IPS-15b (cell line): ENCODE data around the gene MYMK.

Experiments
- H3K27me3 ChIP-seq: one replicate; pipeline ENCODE4 v1.6.1; 2013; ENCODE audit warnings: low read length; ENCODE audit not compliant: control insufficient read depth, insufficient read depth
- H3K36me3 ChIP-seq: one replicate; pipeline ENCODE4 v1.6.1; 2013; ENCODE audit warnings: low read length; ENCODE audit not compliant: control insufficient read depth, insufficient read depth
- H3K4me1 ChIP-seq: one replicate; pipeline ENCODE4 v1.6.1; 2013; ENCODE audit warnings: mild to moderate bottlenecking, low read length; ENCODE audit not compliant: control insufficient read depth, insufficient read depth
- H3K4me3 ChIP-seq: one replicate; pipeline ENCODE4 v1.5.1; 2013; ENCODE audit warnings: low read depth, low read length
- H3K9ac ChIP-seq: one replicate; pipeline ENCODE4 v1.6.1; 2013; ENCODE audit warnings: low read depth, mild to moderate bottlenecking, low read length
- H3K9me3 ChIP-seq: one replicate; pipeline ENCODE4 v1.6.1; 2013; ENCODE audit warnings: mild to moderate bottlenecking, low read length; ENCODE audit not compliant: control insufficient read depth, insufficient read depth

MYMK gene

GRCh38 chr9:133514460-133515239 is 10.1 kb downstream of the MYMK start:
- no peaks in the 10 kb centered on the region for H3K27me3 ChIP-seq
- H3K4me3 ChIP-seq = no peak overlapping the region
- no peak overlapping the region for H3K9ac ChIP-seq
- no peaks in the 10 kb centered on the region for H3K36me3 ChIP-seq
- H3K4me1 ChIP-seq = no peaks in the 10 kb centered on the region
- no peaks in the 10 kb centered on the region for H3K9me3 ChIP-seq

- peaks cover 2% of the 10 kb centered on the region for H3K4me1 ChIP-seq
- no peak overlapping the region for H3K4me3 ChIP-seq
- no peaks in the 10 kb centered on the region for H3K27me3 ChIP-seq
- no peak overlapping the region for H3K9ac ChIP-seq
- H3K36me3 ChIP-seq = no peaks in the 10 kb centered on the region
- H3K9me3 ChIP-seq = no peaks in the 10 kb centered on the region
These were observed 11.3 kb downstream of the MYMK start for GRCh38 chr9:133513214-133514100.

GRCh38 chr9:133512253-133513213 is 12.2 kb downstream of the MYMK start:
- Histone ChIP-seq H3K4me1 (peaks cover 2% of the 10 kb centered on the region), H3K27me3 (no peaks in the 10 kb centered on the region), H3K9ac (no peak overlapping the region), H3K36me3 (no peaks in the 10 kb centered on the region), H3K9me3 (no peaks in the 10 kb centered on the region), H3K4me3 (no peak overlapping the region)

- no peak overlapping the region for H3K4me3 ChIP-seq
These were observed 13.2 kb downstream of the MYMK start for GRCh38 chr9:133511607-133512006.

GRCh38 chr9:133510926-133511505 is 13.7 kb downstream of the MYMK start:
- H3K9me3 ChIP-seq = no peaks in the 10 kb centered on the region
- H3K4me1 ChIP-seq = peaks cover 2% of the 10 kb centered on the region
- H3K27me3 ChIP-seq = no peaks in the 10 kb centered on the region
- no peak overlapping the region for H3K9ac ChIP-seq
- no peak overlapping the region for H3K4me3 ChIP-seq
- H3K36me3 ChIP-seq = no peaks in the 10 kb centered on the region

More at GRCh38 chr9:133511607-133512006, 13.2 kb downstream of the MYMK start:
- Histone ChIP-seq H3K36me3 (no peaks in the 10 kb centered on the region), H3K27me3 (no peaks in the 10 kb centered on the region), H3K9me3 (no peaks in the 10 kb centered on the region), H3K9ac (no peak overlapping the region), H3K4me1 (peaks cover 2% of the 10 kb centered on the region)

- no peaks in the 10 kb centered on the region for H3K27me3 ChIP-seq
- H3K9ac ChIP-seq = no peak overlapping the region
- H3K4me1 ChIP-seq = peaks cover 2% of the 10 kb centered on the region
- no peaks in the 10 kb centered on the region for H3K9me3 ChIP-seq
- no peaks in the 10 kb centered on the region for H3K36me3 ChIP-seq
- no peak overlapping the region for H3K4me3 ChIP-seq
These were observed 15.3 kb downstream of the MYMK start for GRCh38 chr9:133509179-133510083.

GRCh38 chr9:133508046-133508445 is 16.7 kb downstream of the MYMK start:
- Histone ChIP-seq H3K27me3 (no peaks in the 10 kb centered on the region), H3K4me3 (no peak overlapping the region), H3K9me3 (no peaks in the 10 kb centered on the region), H3K4me1 (peaks cover 2% of the 10 kb centered on the region), H3K36me3 (no peaks in the 10 kb centered on the region), H3K9ac (no peak overlapping the region)

GRCh38 chr9:133507246-133507965 is 17.4 kb downstream of the MYMK start:
- peaks cover 2% of the 10 kb centered on the region for H3K4me1 ChIP-seq
- H3K27me3 ChIP-seq = no peaks in the 10 kb centered on the region
- no peak overlapping the region for H3K9ac ChIP-seq
- H3K4me3 ChIP-seq = no peak overlapping the region
- no peaks in the 10 kb centered on the region for H3K9me3 ChIP-seq
- no peaks in the 10 kb centered on the region for H3K36me3 ChIP-seq

GRCh38 chr9:133506653-133507038 is 18.1 kb downstream of the MYMK start:
- Histone ChIP-seq H3K9ac (no peak overlapping the region), H3K4me3 (no peak overlapping the region), H3K9me3 (no peaks in the 10 kb centered on the region), H3K36me3 (no peaks in the 10 kb centered on the region), H3K4me1 (peaks cover 2% of the 10 kb centered on the region), H3K27me3 (no peaks in the 10 kb centered on the region)
